Measurements from ENCODE around the gene LDLRAD2. TPM values are rescaled to one million over a fixed set of nuclear protein-coding genes. Genes with fewer than 3 reads are reported as not detected.

Gene LDLRAD2
- total RNA-seq, 4 donors from 2014 or later: 0.48 TPM; not detected in 3

- H3K27ac ChIP-seq: no peak overlapping the region
- WGBS, 2 donors (ENCODE audit: low coverage in 1 of 2): 91% methylated on average over 20 of the region's 21 CpGs; no CpG with 5 or more reads in 1 of the 2 donors
- H3K36me3 ChIP-seq: peaks cover 0 to 58% (median 12%) of the 10 kb centered on the region in 4 donors
- H3K9me3 ChIP-seq: no peaks in the 10 kb centered on the region
- DNase-seq: no peak
- intact Hi-C loops (cut with DNase I; ENCODE audit: low total_unique reads): no loop called here
- in situ Hi-C loops (cut with MboI; ENCODE audit: low pct_ligation_motif_present in 1 of 4, low pct_unique_long_range_greater_than_20kb in 1 of 4, low sequenced_read_pairs in 3 of 4): loop anchor here in 1 of 4 donors (25.0 kb wide), 1 partner anchor 108 kb away; no protein-coding TSS in a partner anchor
- no peak overlapping the region for H3K4me3 ChIP-seq
- no peaks in the 10 kb centered on the region for H3K27me3 ChIP-seq
- TF ChIP-seq CTCF (IDR thresholded peaks at IDR 0.05): no peak
- TF ChIP-seq EP300 (IDR thresholded peaks at IDR 0.05; ENCODE audit: low read depth): no peak
- no peak for TF ChIP-seq POLR2A (IDR thresholded peaks at IDR 0.05)
- TF ChIP-seq POLR2AphosphoS5 (IDR thresholded peaks at IDR 0.05): no peak
- H3K4me1 ChIP-seq: no peaks in the 10 kb centered on the region
Measured at GRCh38 chr1:21854090-21854750, 42.2 kb downstream of the LDLRAD2 start.

DNA sequence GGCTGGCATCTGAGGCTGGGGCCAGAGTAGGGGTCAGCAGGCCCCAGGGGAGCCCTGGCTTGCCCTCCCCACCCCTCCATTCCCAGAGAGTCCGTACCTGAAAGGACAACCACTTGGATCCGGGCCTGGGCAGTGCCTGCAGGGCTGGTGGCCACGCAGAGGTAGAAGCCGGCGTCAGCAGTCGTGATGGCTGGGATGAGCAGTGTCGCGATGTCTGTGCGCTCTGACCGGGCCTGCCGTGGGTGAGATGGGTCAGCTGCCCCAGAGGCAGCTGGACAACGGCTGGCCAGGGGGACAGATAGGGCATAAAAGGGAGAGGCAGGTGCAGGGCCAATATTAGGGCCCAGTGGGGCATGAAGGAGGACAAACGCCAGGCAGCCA lies 42.7 kb downstream of the LDLRAD2 start:
- TF ChIP-seq POLR2AphosphoS5 (IDR thresholded peaks at IDR 0.05) (no peak), POLR2A (IDR thresholded peaks at IDR 0.05) (no peak), CTCF (IDR thresholded peaks at IDR 0.05) (no peak), EP300 (IDR thresholded peaks at IDR 0.05; ENCODE audit: low read depth) (no peak)
- Histone ChIP-seq H3K4me1 (no peaks in the 10 kb centered on the region), H3K27me3 (no peaks in the 10 kb centered on the region), H3K9me3 (no peaks in the 10 kb centered on the region), H3K27ac (no peak overlapping the region), H3K4me3 (no peak overlapping the region), H3K36me3 (peaks cover 0 to 58% (median 12%) of the 10 kb centered on the region in 4 donors)
- intact Hi-C loops (cut with DNase I; ENCODE audit: low total_unique reads) (no loop called here), in situ Hi-C loops (cut with MboI; ENCODE audit: low pct_ligation_motif_present in 1 of 4, low pct_unique_long_range_greater_than_20kb in 1 of 4, low sequenced_read_pairs in 3 of 4) (loop anchor here in 1 of 4 donors (25.0 kb wide), 1 partner anchor 108 kb away; no protein-coding TSS in a partner anchor)
- DNase-seq: no peak
- WGBS, 2 donors (ENCODE audit: low coverage in 1 of 2): 94% methylated on average over 10 of the region's 13 CpGs; no CpG with 5 or more reads in 1 of the 2 donors

DNA sequence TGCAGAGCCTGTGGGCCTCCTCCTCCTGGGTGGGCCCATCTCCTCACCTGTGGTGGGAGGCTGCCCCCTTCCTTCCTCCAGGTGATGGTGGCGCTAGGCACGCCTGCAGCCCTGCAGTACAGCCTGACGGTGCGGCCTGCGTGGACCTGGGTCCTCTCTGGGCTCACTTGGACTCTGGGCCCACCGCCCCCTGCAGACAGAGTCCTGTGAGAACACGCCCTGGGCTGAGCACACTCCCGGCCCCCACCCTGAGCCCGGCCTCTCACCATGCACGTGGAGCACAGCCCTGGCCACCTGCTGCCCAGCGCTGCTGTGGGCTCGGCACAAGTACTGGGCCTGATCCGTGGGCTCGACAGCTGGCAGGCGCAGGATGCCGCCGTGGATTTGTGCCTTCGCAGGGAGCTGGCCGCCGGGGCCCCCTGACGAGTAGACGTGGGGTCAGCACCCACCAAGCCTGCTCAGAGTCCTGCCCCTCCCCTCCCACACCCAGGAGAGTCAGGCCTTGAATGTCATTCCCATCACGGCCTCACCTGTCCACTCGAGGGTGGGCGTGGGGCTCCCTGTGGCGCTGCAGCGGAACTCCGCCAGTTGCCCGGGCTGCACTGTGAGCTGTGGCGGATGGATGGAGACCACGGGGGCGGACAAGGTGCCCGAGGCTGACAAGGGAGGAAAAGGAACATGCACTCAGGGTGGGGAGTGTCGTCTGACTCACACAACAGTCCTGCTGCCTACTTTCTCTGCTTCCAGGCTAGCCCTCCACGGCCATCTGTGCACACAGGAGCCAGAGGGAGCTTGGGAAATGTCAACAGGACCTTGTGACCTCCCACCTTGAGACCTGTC lies 43.4 kb downstream of the LDLRAD2 start:
- Histone ChIP-seq H3K36me3 (peaks cover 0 to 58% (median 13%) of the 10 kb centered on the region in 4 donors), H3K4me3 (no peak overlapping the region), H3K27me3 (no peaks in the 10 kb centered on the region), H3K4me1 (no peaks in the 10 kb centered on the region), H3K27ac (no peak overlapping the region), H3K9me3 (no peaks in the 10 kb centered on the region)
- TF ChIP-seq CTCF (IDR thresholded peaks at IDR 0.05) (no peak), EP300 (IDR thresholded peaks at IDR 0.05; ENCODE audit: low read depth) (no peak), POLR2AphosphoS5 (IDR thresholded peaks at IDR 0.05) (no peak), POLR2A (IDR thresholded peaks at IDR 0.05) (no peak)
- in situ Hi-C loops (cut with MboI; ENCODE audit: low pct_ligation_motif_present in 1 of 4, low pct_unique_long_range_greater_than_20kb in 1 of 4, low sequenced_read_pairs in 3 of 4) (loop anchor here in 1 of 4 donors (25.0 kb wide), 1 partner anchor 107 kb away; no protein-coding TSS in a partner anchor), intact Hi-C loops (cut with DNase I; ENCODE audit: low total_unique reads) (no loop called here)
- no peak for DNase-seq
- 89% methylated on average over 30 of the region's 35 CpGs; no CpG with 5 or more reads in 1 of the 2 donors for WGBS, 2 donors (ENCODE audit: low coverage in 1 of 2)
